HL-60 (cell line): ENCODE data around the gene FEN1.

Experiments
- POLR2AphosphoS5 ChIP-seq: IDR thresholded peaks from 2 replicates; pipeline ENCODE4 v1.6.1; 2012; ENCODE audit warnings: low read depth
- TF ChIP-seq, protein P1 (sequence below): IDR thresholded peaks from one replicate; pipeline ENCODE4 v1.5.1; 2011; ENCODE audit warnings: low read length, control low read depth, inconsistent platforms; ENCODE audit not compliant: insufficient read depth
- TF ChIP-seq, protein P2 (sequence below): IDR thresholded peaks from 2 replicates; pipeline ENCODE4 v1.6.1; 2012; ENCODE audit warnings: low read depth; ENCODE audit not compliant: insufficient replicate concordance

DNA sequence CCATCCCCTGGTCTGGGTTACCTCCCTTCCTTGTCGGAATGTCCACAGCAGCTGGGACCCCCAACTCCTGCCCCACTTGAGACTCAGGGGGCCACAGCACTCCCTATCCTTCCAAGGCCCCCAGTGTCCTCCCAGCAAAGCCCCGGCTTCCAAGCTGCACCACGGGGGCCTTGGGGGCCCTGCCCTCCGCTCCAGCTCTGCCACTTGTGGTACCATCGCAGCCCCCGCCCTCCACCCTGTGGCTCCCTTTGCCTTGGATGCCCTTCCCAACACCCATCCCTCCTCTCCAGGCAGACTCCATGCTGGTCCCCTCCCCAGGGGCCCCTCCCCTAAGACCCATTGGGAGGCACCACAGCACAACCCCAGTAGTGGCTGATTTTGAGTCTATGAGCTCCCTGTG is 17.6 kb upstream of the FEN1 start:
- TF ChIP-seq, protein P1, sequence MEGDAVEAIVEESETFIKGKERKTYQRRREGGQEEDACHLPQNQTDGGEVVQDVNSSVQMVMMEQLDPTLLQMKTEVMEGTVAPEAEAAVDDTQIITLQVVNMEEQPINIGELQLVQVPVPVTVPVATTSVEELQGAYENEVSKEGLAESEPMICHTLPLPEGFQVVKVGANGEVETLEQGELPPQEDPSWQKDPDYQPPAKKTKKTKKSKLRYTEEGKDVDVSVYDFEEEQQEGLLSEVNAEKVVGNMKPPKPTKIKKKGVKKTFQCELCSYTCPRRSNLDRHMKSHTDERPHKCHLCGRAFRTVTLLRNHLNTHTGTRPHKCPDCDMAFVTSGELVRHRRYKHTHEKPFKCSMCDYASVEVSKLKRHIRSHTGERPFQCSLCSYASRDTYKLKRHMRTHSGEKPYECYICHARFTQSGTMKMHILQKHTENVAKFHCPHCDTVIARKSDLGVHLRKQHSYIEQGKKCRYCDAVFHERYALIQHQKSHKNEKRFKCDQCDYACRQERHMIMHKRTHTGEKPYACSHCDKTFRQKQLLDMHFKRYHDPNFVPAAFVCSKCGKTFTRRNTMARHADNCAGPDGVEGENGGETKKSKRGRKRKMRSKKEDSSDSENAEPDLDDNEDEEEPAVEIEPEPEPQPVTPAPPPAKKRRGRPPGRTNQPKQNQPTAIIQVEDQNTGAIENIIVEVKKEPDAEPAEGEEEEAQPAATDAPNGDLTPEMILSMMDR: no peak
- TF ChIP-seq, protein P2, sequence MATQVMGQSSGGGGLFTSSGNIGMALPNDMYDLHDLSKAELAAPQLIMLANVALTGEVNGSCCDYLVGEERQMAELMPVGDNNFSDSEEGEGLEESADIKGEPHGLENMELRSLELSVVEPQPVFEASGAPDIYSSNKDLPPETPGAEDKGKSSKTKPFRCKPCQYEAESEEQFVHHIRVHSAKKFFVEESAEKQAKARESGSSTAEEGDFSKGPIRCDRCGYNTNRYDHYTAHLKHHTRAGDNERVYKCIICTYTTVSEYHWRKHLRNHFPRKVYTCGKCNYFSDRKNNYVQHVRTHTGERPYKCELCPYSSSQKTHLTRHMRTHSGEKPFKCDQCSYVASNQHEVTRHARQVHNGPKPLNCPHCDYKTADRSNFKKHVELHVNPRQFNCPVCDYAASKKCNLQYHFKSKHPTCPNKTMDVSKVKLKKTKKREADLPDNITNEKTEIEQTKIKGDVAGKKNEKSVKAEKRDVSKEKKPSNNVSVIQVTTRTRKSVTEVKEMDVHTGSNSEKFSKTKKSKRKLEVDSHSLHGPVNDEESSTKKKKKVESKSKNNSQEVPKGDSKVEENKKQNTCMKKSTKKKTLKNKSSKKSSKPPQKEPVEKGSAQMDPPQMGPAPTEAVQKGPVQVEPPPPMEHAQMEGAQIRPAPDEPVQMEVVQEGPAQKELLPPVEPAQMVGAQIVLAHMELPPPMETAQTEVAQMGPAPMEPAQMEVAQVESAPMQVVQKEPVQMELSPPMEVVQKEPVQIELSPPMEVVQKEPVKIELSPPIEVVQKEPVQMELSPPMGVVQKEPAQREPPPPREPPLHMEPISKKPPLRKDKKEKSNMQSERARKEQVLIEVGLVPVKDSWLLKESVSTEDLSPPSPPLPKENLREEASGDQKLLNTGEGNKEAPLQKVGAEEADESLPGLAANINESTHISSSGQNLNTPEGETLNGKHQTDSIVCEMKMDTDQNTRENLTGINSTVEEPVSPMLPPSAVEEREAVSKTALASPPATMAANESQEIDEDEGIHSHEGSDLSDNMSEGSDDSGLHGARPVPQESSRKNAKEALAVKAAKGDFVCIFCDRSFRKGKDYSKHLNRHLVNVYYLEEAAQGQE: no peak
- no peak for TF ChIP-seq POLR2AphosphoS5
